SK-N-SH treated with all-trans-retinoic acid at 6 μM for 48 hours (cell line): Measurements from ENCODE around the gene SFMBT2.

Source experiments
- ATAC-seq: fragments of 200-7000 bp; cut with Tn5 transposase; 3 replicates; pipeline ENCODE4 v1.9.1; 2020; ENCODE audit warnings: mild to moderate bottlenecking, moderate library complexity
- ARNTL ChIP-seq: fragments of 450-650 bp; formaldehyde crosslinking; IDR thresholded peaks from 2 replicates; pipeline ENCODE4 v1.5.0; 2020; ENCODE audit warnings: low read depth, mild to moderate bottlenecking, moderate library complexity, borderline replicate concordance
- BACH2 ChIP-seq: fragments of 250-450 bp; sonication (Bioruptor Pico); IDR thresholded peaks from 2 replicates; pipeline ENCODE4 v1.9.0; 2021; ENCODE audit warnings: mild to moderate bottlenecking, borderline replicate concordance
- CSDC2 ChIP-seq: fragments of 250-450 bp; sonication (Bioruptor Pico); IDR thresholded peaks from 2 replicates; pipeline ENCODE4 v1.5.0; 2020; ENCODE audit warnings: mild to moderate bottlenecking, moderate library complexity
- ESRRG ChIP-seq: fragments of 250-450 bp; sonication (Bioruptor Pico); IDR thresholded peaks from 2 replicates; pipeline ENCODE4 v1.6.1; 2021; ENCODE audit warnings: mild to moderate bottlenecking
- GLIS3 ChIP-seq: fragments of 250-450 bp; sonication (Bioruptor Pico); IDR thresholded peaks from 2 replicates; pipeline ENCODE4 v1.5.0; 2020; ENCODE audit warnings: mild to moderate bottlenecking, moderate library complexity
- ISL1 ChIP-seq: fragments of 250-450 bp; sonication (Bioruptor Pico); IDR thresholded peaks from 2 replicates; pipeline ENCODE4 v2.1.2; 2022; ENCODE audit warnings: mild to moderate bottlenecking, moderate library complexity
- OSR1 ChIP-seq: fragments of 250-450 bp; sonication (Bioruptor Pico); IDR thresholded peaks from 2 replicates; pipeline ENCODE4 v1.8.0; 2022; ENCODE audit warnings: moderate library complexity, mild to moderate bottlenecking, inconsistent platforms
- PPARA ChIP-seq: fragments of 250-450 bp; sonication (Bioruptor Pico); IDR thresholded peaks from 2 replicates; pipeline ENCODE4 v1.5.0; 2020; ENCODE audit warnings: mild to moderate bottlenecking, borderline replicate concordance
- RARB ChIP-seq: fragments of 250-450 bp; sonication (Bioruptor Pico); IDR thresholded peaks from 2 replicates; pipeline ENCODE4 v1.8.0; 2021; ENCODE audit warnings: mild to moderate bottlenecking, moderate library complexity
- SNAI2 ChIP-seq: fragments of 250-450 bp; sonication (Bioruptor Pico); IDR thresholded peaks from 2 replicates; pipeline ENCODE4 v1.5.0; 2020; ENCODE audit warnings: mild to moderate bottlenecking, moderate library complexity
- TCF4 ChIP-seq: fragments of 250-450 bp; sonication (Bioruptor Pico); IDR thresholded peaks from 2 replicates; pipeline ENCODE4 v1.8.0; 2021; ENCODE audit warnings: mild to moderate bottlenecking, moderate library complexity, borderline replicate concordance
- TOX ChIP-seq: fragments of 250-450 bp; sonication (Bioruptor Pico); IDR thresholded peaks from 2 replicates; pipeline ENCODE4 v1.8.0; 2021; ENCODE audit warnings: mild to moderate bottlenecking, moderate library complexity, borderline replicate concordance
- ZC3H10 ChIP-seq: fragments of 250-450 bp; sonication (Bioruptor Pico); IDR thresholded peaks from 2 replicates; pipeline ENCODE4 v1.5.1; 2021; ENCODE audit warnings: mild to moderate bottlenecking, moderate library complexity
- ZFP3 ChIP-seq: fragments of 250-450 bp; sonication (Bioruptor Pico); IDR thresholded peaks from 2 replicates; pipeline ENCODE4 v1.5.0; 2020; ENCODE audit warnings: mild to moderate bottlenecking, moderate library complexity
- ZFP30 ChIP-seq: fragments of 450-650 bp; formaldehyde crosslinking; IDR thresholded peaks from 2 replicates; pipeline ENCODE4 v1.5.0; 2022; ENCODE audit warnings: mild to moderate bottlenecking, moderate library complexity
- ZNF70 ChIP-seq: fragments of 450-650 bp; formaldehyde crosslinking; IDR thresholded peaks from 2 replicates; pipeline ENCODE4 v1.5.0; 2020; ENCODE audit warnings: mild to moderate bottlenecking, moderate library complexity
- ZNF8 ChIP-seq: fragments of 450-650 bp; formaldehyde crosslinking; IDR thresholded peaks from 2 replicates; pipeline ENCODE4 v1.5.0; 2020; ENCODE audit warnings: mild to moderate bottlenecking, moderate library complexity
- TF ChIP-seq, protein P1 (sequence below): fragments of 250-450 bp; sonication (Bioruptor Pico); IDR thresholded peaks from 2 replicates; pipeline ENCODE4 v1.8.0; 2021; ENCODE audit warnings: low read depth, mild to moderate bottlenecking, moderate library complexity, borderline replicate concordance
- TF ChIP-seq, protein P2 (sequence below): fragments of 250-450 bp; sonication (Bioruptor Pico); IDR thresholded peaks from 2 replicates; pipeline ENCODE4 v1.5.1; 2021; ENCODE audit warnings: mild to moderate bottlenecking, moderate library complexity
- TF ChIP-seq, protein P3 (sequence below): fragments of 250-450 bp; sonication (Bioruptor Pico); IDR thresholded peaks from 2 replicates; pipeline ENCODE4 v1.5.0; 2020; ENCODE audit warnings: mild to moderate bottlenecking, moderate library complexity

SFMBT2 gene

DNA sequence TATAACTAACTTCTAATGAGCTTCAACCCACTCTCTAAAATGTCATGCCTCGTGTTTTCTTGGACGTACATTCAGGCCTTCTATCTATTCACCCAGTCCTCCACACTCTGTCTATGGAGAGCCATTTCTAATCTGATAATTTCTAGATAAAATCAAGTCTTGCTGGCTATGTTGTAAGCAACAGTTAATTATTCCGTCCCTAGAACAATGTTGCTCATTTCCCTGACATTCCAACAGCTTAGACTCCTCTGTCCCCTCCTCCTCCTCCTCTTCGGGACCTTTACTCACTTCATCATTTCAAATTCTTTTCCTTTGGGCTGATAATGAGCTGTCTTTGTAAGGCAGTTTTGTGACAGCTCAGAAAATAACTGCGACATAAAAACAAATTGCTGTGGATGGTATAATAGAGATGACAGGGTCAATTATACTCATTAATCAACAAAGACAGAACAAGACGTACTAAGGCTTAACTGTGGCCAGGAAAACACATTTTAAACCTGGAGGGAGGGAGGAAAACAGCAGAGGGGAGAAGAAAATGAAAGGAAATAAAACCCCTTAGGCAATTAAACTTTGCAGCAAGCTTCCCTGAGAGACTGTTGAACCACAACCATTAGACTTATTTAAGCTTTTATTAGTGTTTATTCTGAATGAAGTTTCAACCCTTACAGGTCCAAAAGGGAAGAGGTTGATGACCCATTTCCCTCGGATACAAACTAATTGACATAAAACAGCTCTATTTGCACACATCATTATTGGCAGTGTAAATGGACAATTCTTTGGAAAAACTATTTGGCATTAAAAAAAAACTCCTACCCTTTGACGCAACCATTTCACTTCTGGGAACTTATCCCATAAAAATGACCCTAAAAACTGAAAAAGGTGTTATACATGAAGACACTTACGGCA is 179.1 kb downstream of the SFMBT2 start:
- TF ChIP-seq, protein P1, sequence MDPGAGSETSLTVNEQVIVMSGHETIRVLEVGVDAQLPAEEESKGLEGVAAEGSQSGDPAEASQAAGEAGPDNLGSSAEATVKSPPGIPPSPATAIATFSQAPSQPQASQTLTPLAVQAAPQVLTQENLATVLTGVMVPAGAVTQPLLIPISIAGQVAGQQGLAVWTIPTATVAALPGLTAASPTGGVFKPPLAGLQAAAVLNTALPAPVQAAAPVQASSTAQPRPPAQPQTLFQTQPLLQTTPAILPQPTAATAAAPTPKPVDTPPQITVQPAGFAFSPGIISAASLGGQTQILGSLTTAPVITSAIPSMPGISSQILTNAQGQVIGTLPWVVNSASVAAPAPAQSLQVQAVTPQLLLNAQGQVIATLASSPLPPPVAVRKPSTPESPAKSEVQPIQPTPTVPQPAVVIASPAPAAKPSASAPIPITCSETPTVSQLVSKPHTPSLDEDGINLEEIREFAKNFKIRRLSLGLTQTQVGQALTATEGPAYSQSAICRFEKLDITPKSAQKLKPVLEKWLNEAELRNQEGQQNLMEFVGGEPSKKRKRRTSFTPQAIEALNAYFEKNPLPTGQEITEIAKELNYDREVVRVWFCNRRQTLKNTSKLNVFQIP (CRISPR knock-in tag): no peak
- no peak for TF ChIP-seq PPARA (CRISPR knock-in tag)
- TF ChIP-seq ZFP3 (CRISPR knock-in tag): no peak
- TF ChIP-seq, protein P2, sequence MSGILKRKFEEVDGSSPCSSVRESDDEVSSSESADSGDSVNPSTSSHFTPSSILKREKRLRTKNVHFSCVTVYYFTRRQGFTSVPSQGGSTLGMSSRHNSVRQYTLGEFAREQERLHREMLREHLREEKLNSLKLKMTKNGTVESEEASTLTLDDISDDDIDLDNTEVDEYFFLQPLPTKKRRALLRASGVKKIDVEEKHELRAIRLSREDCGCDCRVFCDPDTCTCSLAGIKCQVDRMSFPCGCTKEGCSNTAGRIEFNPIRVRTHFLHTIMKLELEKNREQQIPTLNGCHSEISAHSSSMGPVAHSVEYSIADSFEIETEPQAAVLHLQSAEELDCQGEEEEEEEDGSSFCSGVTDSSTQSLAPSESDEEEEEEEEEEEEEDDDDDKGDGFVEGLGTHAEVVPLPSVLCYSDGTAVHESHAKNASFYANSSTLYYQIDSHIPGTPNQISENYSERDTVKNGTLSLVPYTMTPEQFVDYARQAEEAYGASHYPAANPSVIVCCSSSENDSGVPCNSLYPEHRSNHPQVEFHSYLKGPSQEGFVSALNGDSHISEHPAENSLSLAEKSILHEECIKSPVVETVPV: no peak
- no peak for TF ChIP-seq ARNTL (CRISPR knock-in tag)
- TF ChIP-seq CSDC2 (CRISPR knock-in tag): no peak
- TF ChIP-seq OSR1 (CRISPR knock-in tag): no peak
- no peak for TF ChIP-seq GLIS3 (CRISPR knock-in tag)
- no peak for TF ChIP-seq RARB (CRISPR knock-in tag)
- TF ChIP-seq ZNF8 (CRISPR knock-in tag): no peak
- TF ChIP-seq ESRRG (CRISPR knock-in tag): no peak
- no peak for ATAC-seq

DNA sequence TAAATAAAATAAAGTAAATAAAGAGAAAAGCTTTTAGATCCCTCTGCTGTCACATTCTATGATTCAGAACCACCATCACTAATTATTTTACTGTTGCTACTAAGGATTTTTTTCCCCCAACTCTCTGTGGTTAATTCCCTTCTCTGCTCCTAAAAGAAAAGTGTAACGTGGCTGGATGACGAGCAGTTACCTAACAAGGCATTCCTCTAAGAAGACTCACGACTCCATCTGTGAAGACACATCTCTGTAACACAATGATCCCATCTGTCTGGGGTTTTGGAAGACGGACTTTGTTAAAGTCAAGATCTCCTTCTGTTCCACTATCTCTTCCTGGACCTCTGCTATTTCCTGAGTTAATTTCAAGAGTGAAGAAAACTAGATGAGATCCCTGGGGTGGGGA is 179.9 kb downstream of the SFMBT2 start:
- TF ChIP-seq TOX (CRISPR knock-in tag): no peak
- no peak for TF ChIP-seq SNAI2 (CRISPR knock-in tag)
- TF ChIP-seq ZFP3 (CRISPR knock-in tag): no peak
- TF ChIP-seq BACH2 (CRISPR knock-in tag): no peak
- no peak for TF ChIP-seq ISL1 (CRISPR knock-in tag)
- TF ChIP-seq ZNF70: no peak
- TF ChIP-seq, protein P1 (CRISPR knock-in tag): no peak
- TF ChIP-seq ESRRG (CRISPR knock-in tag): no peak
- TF ChIP-seq OSR1 (CRISPR knock-in tag): no peak
- TF ChIP-seq CSDC2 (CRISPR knock-in tag): no peak
- TF ChIP-seq GLIS3 (CRISPR knock-in tag): no peak
- TF ChIP-seq ZFP30: no peak
- no peak for TF ChIP-seq ZNF8 (CRISPR knock-in tag)
- TF ChIP-seq PPARA (CRISPR knock-in tag): no peak
- no peak for TF ChIP-seq ARNTL (CRISPR knock-in tag)
- no peak for TF ChIP-seq TCF4 (CRISPR knock-in tag)
- TF ChIP-seq, protein P2: no peak
- TF ChIP-seq, protein P3, sequence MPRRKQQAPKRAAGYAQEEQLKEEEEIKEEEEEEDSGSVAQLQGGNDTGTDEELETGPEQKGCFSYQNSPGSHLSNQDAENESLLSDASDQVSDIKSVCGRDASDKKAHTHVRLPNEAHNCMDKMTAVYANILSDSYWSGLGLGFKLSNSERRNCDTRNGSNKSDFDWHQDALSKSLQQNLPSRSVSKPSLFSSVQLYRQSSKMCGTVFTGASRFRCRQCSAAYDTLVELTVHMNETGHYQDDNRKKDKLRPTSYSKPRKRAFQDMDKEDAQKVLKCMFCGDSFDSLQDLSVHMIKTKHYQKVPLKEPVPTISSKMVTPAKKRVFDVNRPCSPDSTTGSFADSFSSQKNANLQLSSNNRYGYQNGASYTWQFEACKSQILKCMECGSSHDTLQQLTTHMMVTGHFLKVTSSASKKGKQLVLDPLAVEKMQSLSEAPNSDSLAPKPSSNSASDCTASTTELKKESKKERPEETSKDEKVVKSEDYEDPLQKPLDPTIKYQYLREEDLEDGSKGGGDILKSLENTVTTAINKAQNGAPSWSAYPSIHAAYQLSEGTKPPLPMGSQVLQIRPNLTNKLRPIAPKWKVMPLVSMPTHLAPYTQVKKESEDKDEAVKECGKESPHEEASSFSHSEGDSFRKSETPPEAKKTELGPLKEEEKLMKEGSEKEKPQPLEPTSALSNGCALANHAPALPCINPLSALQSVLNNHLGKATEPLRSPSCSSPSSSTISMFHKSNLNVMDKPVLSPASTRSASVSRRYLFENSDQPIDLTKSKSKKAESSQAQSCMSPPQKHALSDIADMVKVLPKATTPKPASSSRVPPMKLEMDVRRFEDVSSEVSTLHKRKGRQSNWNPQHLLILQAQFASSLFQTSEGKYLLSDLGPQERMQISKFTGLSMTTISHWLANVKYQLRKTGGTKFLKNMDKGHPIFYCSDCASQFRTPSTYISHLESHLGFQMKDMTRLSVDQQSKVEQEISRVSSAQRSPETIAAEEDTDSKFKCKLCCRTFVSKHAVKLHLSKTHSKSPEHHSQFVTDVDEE (CRISPR knock-in tag): no peak
- no peak for ATAC-seq

DNA sequence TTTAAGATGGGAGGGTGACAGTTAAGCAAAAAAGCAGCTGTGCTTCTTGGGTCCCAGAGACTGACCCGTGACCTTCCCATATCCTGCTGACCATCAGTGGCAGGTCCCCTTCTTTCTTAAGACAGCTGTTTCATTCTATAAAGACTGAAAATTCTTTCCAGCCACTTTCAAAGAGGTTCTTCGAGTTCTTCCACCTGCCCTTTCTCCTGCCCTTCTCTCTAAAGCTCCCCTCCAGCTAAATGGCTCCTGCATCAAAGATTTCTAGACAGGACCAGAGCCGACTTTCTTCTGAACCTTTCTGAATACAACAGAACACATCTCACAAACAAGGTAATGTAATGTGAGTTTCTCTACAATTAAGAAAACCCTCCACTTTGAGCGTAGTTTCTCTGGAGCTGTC is 180.8 kb downstream of the SFMBT2 start:
- TF ChIP-seq ZFP3 (CRISPR knock-in tag) (no peak), GLIS3 (CRISPR knock-in tag) (no peak), ARNTL (CRISPR knock-in tag) (no peak), ZC3H10 (CRISPR knock-in tag) (no peak), ISL1 (CRISPR knock-in tag) (no peak), BACH2 (CRISPR knock-in tag) (no peak)
- no peak for ATAC-seq
